ENCODE measurements around the gene CFAP74. TPM values are rescaled to one million over a fixed set of nuclear protein-coding genes. Genes with fewer than 3 reads are reported as not detected.

The CFAP74 gene
- total and polyA plus RNA-seq, 2 of the 13 experiments (the other 11 are each of a cell fraction or from before 2014, with no cell fraction given): 0.27 to 0.62 TPM

DNA sequence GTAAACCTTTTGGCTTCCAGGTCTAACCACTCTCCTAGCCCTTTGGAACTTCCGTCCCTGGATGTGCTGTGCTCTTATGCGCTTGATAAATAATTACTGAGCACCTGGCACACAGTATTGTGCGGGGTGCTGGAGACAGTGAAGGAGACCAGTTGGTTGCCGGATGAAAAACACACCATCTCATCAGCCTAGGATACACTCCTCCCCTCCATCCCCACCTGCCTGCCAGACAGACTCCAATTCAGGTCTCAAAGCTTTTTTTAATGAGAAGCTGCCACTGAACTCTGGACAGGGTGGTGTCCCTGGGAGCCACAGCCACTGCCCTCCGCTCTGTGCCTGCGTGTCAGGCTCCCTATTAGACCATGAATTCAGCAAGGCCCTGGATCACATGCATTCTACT lies 121.9 kb downstream of the CFAP74 start (continued):
- TF ChIP-seq ZNF276 (CRISPR knock-in tag; IDR thresholded peaks at IDR 0.05; ENCODE audit: low read depth) (0 out of 2 replicates have a peak, but pooled peaks have one; percentile 50), TRAFD1 (CRISPR knock-in tag; IDR thresholded peaks at IDR 0.05; ENCODE audit: borderline replicate concordance) (no peak), ATF7-NPFF (CRISPR knock-in tag; IDR thresholded peaks at IDR 0.05; ENCODE audit: low read depth) (no peak), TMF1 (CRISPR knock-in tag; IDR thresholded peaks at IDR 0.05; ENCODE audit: low read depth) (no peak), MIXL1 (CRISPR knock-in tag; IDR thresholded peaks at IDR 0.05) (0 out of 2 replicates have a peak, but pooled peaks have one; percentile 14), ARID3A (IDR thresholded peaks at IDR 0.05; ENCODE audit: low read depth, low read length) (0 out of 2 replicates have a peak, but pooled peaks have one; percentile 14), SRSF4 (IDR thresholded peaks at IDR 0.05; ENCODE audit: low read depth, low read length, poor library complexity, severe bottlenecking) (no peak), NFATC3 (CRISPR knock-in tag; IDR thresholded peaks at IDR 0.05) (no peak), MIER3 (CRISPR knock-in tag; IDR thresholded peaks at IDR 0.05; ENCODE audit: borderline replicate concordance) (no peak), ZNF607 (CRISPR knock-in tag; IDR thresholded peaks at IDR 0.05; ENCODE audit: borderline replicate concordance) (0 out of 2 replicates have a peak, but pooled peaks have one; percentile 30), ZNF253 (CRISPR knock-in tag; IDR thresholded peaks at IDR 0.05; ENCODE audit: borderline replicate concordance) (no peak), ZNF510 (CRISPR knock-in tag; IDR thresholded peaks at IDR 0.05; ENCODE audit: low read depth) (no peak), ZBTB38 (CRISPR knock-in tag; IDR thresholded peaks at IDR 0.05) (peak; percentile 77; the same call in 1 of the 2 replicates), RXRB (CRISPR knock-in tag; IDR thresholded peaks at IDR 0.05; ENCODE audit: borderline replicate concordance) (no peak), ZNF44 (CRISPR knock-in tag; IDR thresholded peaks at IDR 0.05) (no peak), ZNF83 (CRISPR knock-in tag; IDR thresholded peaks at IDR 0.05; ENCODE audit: borderline replicate concordance) (no peak), ZBTB8A (CRISPR knock-in tag; IDR thresholded peaks at IDR 0.05; ENCODE audit: borderline replicate concordance, low read depth) (no peak)
- TF ChIP-seq, protein P1, sequence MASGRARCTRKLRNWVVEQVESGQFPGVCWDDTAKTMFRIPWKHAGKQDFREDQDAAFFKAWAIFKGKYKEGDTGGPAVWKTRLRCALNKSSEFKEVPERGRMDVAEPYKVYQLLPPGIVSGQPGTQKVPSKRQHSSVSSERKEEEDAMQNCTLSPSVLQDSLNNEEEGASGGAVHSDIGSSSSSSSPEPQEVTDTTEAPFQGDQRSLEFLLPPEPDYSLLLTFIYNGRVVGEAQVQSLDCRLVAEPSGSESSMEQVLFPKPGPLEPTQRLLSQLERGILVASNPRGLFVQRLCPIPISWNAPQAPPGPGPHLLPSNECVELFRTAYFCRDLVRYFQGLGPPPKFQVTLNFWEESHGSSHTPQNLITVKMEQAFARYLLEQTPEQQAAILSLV (CRISPR knock-in tag; IDR thresholded peaks at IDR 0.05; ENCODE audit: borderline replicate concordance): no peak
- TF ChIP-seq, protein P2, sequence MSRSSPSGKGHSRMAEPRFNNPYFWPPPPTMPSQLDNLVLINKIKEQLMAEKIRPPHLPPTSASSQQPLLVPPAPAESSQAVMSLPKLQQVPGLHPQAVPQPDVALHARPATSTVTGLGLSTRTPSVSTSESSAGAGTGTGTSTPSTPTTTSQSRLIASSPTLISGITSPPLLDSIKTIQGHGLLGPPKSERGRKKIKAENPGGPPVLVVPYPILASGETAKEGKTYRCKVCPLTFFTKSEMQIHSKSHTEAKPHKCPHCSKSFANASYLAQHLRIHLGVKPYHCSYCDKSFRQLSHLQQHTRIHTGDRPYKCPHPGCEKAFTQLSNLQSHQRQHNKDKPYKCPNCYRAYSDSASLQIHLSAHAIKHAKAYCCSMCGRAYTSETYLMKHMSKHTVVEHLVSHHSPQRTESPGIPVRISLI (CRISPR knock-in tag; IDR thresholded peaks at IDR 0.05; ENCODE audit: borderline replicate concordance): peak; percentile 22; the same call in 1 of the 2 replicates

Data from HepG2 (cell line).